Kidney epithelial cell (primary cell): Measurements from ENCODE around the gene TFDP2. TPM values are rescaled to one million over a fixed set of nuclear protein-coding genes. Genes with fewer than 3 reads are reported as not detected.
"Not testable (repeated sequence)": the region's sequence is repeated elsewhere in the genome, so short reads cannot be mapped to it uniquely, and the experiment has no call there.

ENCODE experiments used
- DNase-seq: peaks from one replicate; pipeline ENCODE4 v3.0.0-alpha.2; 2010; ENCODE audit warnings: low read depth
- H3K27me3 ChIP-seq: 2 replicates; pipeline ENCODE4 v1.6.0; 2011; ENCODE audit warnings: low read length; ENCODE audit not compliant: control insufficient read depth, insufficient read depth
- H3K36me3 ChIP-seq: 2 replicates; pipeline ENCODE4 v1.5.1; 2011; ENCODE audit warnings: low read length; ENCODE audit not compliant: control insufficient read depth, insufficient read depth
- H3K4me3 ChIP-seq: 2 replicates; pipeline ENCODE4 v1.5.1; 2011; ENCODE audit warnings: low read depth, mild to moderate bottlenecking, control low read depth, low read length
- total RNA-seq: library from RNA; depleted of rRNA; stranded (reverse); fragments of >200 nt; gene quantifications from 2 replicates; pipeline ENCODE4 v1.2.3, GENCODE V29; 2015
- TF ChIP-seq, protein P1 (sequence below): IDR thresholded peaks from 2 replicates; pipeline ENCODE4 v1.5.1; 2011; ENCODE audit warnings: mild to moderate bottlenecking, moderate library complexity, low read length, control low read depth, inconsistent platforms; ENCODE audit not compliant: insufficient read depth, poor library complexity, severe bottlenecking

Gene TFDP2
- total RNA-seq, 1 donor from 2014 or later, result 48.0 TPM

DNA sequence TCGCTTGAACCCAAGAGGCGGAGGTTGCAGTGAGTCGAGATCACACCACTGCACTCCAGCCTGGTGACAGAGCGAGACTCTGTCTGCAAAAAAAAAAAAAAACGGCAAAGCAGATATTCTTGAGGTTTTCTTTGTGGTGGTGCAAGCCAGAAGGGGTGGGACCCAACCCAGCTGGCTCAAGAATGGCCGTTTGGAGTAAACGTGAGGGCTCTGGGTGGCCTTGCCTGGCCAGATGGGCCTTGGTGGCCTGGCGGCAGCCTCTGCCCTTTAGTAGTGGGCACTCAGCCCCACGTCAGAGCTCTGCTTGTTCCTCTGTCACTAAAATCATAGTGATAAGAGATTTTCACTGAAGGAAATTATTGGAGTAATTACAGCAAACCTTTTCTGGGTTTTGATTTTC is 222.4 kb downstream of the TFDP2 start:
- TF ChIP-seq, protein P1, sequence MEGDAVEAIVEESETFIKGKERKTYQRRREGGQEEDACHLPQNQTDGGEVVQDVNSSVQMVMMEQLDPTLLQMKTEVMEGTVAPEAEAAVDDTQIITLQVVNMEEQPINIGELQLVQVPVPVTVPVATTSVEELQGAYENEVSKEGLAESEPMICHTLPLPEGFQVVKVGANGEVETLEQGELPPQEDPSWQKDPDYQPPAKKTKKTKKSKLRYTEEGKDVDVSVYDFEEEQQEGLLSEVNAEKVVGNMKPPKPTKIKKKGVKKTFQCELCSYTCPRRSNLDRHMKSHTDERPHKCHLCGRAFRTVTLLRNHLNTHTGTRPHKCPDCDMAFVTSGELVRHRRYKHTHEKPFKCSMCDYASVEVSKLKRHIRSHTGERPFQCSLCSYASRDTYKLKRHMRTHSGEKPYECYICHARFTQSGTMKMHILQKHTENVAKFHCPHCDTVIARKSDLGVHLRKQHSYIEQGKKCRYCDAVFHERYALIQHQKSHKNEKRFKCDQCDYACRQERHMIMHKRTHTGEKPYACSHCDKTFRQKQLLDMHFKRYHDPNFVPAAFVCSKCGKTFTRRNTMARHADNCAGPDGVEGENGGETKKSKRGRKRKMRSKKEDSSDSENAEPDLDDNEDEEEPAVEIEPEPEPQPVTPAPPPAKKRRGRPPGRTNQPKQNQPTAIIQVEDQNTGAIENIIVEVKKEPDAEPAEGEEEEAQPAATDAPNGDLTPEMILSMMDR, result no peak
- no peaks in the 10 kb centered on the region for H3K27me3 ChIP-seq
- no peak for DNase-seq
- no peaks in the 10 kb centered on the region for H3K36me3 ChIP-seq
- no peak overlapping the region for H3K4me3 ChIP-seq

DNA sequence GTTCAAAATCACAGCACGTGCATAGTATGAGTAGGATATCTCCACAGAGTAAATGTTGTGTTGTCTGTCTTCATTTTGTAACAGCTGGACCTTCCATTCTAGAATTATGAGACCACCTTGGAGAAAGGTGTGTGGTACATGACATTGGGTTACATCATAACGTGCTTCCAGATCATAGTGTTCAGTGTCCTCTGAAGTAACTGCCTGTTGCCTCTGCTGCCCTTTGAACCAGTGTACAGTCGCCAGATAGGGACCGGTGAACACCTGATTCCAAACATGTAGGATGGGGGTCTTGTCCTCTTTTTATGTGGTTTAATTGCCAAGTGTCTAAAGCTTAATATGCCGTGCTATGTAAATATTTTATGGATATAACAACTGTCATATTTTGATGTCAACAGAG is 223.7 kb downstream of the TFDP2 start:
- H3K27me3 ChIP-seq, H3K4me3 ChIP-seq, DNase-seq, H3K36me3 ChIP-seq: not testable (repeated sequence)

DNA sequence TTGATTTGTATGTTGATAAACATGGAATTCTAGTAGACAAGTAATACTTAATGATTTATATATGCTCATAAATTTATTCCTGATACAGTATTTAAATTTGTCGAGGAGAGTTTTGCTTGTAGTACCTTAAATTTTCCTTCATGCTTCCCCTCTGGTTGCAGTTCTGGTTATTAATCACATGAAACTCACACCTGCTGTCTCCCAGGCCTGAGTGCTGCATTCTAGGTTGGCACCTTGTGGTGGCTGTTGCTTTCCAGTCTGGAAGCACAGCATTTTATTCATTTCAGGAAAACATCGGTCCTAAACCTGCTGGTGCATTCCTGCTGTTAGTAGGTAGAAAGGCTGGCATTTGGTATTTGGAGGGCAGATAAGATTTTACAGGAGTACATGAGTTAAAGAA is 228.0 kb downstream of the TFDP2 start:
- DNase-seq, result no peak
- Histone ChIP-seq H3K36me3 (no peaks in the 10 kb centered on the region), H3K4me3 (no peak overlapping the region), H3K27me3 (no peaks in the 10 kb centered on the region)
- TF ChIP-seq, protein P1, result no peak

DNA sequence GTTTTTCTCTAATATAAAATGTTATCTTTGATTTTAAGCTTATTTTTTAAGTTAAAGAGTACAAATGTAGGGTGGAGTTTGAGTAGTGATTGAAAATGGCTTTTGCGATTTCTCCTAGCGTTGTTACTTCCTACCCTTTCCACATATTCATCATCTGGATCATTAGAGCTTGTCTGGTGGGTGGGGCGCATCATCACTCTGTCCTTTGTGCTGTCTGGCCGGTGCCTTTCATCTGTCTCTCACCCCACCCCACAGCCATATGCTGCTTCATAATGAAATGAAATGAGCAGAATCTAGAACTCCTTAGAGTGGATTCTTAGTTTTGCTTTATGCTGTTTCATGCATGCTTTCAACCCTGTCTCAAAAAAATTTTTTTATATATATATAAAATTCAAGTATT is 228.6 kb downstream of the TFDP2 start:
- Histone ChIP-seq H3K27me3 (no peaks in the 10 kb centered on the region), H3K36me3 (no peaks in the 10 kb centered on the region), H3K4me3 (no peak overlapping the region)
- DNase-seq, result no peak
- TF ChIP-seq, protein P1, result no peak

DNA sequence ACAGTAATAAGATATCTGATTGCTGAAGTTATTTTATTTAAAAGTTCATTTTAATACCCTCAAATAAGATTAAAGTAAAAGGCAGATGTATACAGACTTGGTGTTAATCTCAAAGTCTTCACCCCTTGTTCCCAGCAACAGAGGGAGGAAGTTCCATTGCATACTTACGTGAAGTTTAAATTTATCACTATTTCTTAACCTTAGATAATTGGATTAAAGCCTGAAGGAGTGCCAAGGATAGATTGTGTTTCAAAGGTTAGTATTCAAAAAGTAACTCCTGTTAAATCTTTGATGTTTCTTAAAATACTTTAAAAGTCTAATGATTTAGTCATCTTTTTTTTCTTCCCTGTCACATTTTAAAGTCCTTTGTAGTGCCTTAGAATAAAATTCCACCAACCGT is 233.6 kb downstream of the TFDP2 start:
- no peak overlapping the region for H3K4me3 ChIP-seq
- TF ChIP-seq, protein P1, result no peak
- H3K36me3 ChIP-seq, result no peaks in the 10 kb centered on the region
- no peak for DNase-seq
- no peaks in the 10 kb centered on the region for H3K27me3 ChIP-seq

DNA sequence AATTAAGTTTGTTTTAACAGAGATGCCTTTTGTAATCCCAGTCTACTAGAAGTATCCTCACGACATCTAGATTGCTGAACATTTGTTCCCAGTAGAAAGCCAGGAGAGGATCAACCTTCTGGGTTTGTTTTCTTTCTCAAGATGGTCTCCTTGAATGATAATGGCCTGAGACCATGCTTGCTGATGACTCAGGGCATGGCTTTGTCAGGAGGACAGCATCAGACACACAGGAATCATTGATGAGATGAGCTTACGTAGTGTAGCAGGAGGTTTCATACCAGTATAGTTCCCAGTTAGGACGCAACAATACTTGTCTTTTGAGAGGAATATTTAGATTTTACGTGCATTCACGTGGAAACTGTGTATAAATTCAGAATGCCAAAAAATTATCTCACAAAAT is 234.3 kb downstream of the TFDP2 start:
- TF ChIP-seq, protein P1, result no peak
- Histone ChIP-seq H3K27me3 (no peaks in the 10 kb centered on the region), H3K4me3 (no peak overlapping the region), H3K36me3 (no peaks in the 10 kb centered on the region)
- no peak for DNase-seq
